MM.1S (cell line): ENCODE results near the gene CUL7.

ENCODE experiments used
- DNase-seq: peaks from one replicate; pipeline ENCODE4 v3.0.0-alpha.2; 2015
- H2AFZ ChIP-seq: fragments of 300-600 bp; sonication (generic); 2 replicates; pipeline ENCODE4 v1.6.0; 2016; ENCODE audit warnings: antibody characterized with exemption, low read length
- H3F3A ChIP-seq: fragments of 300-600 bp; sonication (generic); 2 replicates; pipeline ENCODE4 v1.6.1; 2016; ENCODE audit warnings: mild to moderate bottlenecking, antibody characterized with exemption, low read length, moderate library complexity, mixed read lengths; ENCODE audit not compliant: insufficient read depth
- H3K27ac ChIP-seq: fragments of 300-600 bp; sonication (generic); 2 replicates; pipeline ENCODE4 v1.5.1; 2016; ENCODE audit warnings: mild to moderate bottlenecking, low read length
- H3K27me3 ChIP-seq: fragments of 300-600 bp; sonication (generic); replicated peaks from 2 replicates; pipeline ENCODE4 v1.6.0; 2016; ENCODE audit warnings: low read length; ENCODE audit not compliant: insufficient read depth
- H3K36me3 ChIP-seq: fragments of 300-600 bp; sonication (generic); replicated peaks from 2 replicates; pipeline ENCODE4 v1.6.1; 2016; ENCODE audit warnings: mild to moderate bottlenecking, low read length, mixed read lengths; ENCODE audit not compliant: insufficient read depth
- H3K4me1 ChIP-seq: fragments of 300-600 bp; sonication (generic); 2 replicates; pipeline ENCODE4 v1.6.1; 2016; ENCODE audit warnings: low read length, mixed read lengths
- H3K4me2 ChIP-seq: fragments of 300-600 bp; sonication (generic); 2 replicates; pipeline ENCODE4 v1.6.0; 2016; ENCODE audit warnings: low read depth, low read length
- H3K4me3 ChIP-seq: fragments of 300-600 bp; sonication (generic); 2 replicates; pipeline ENCODE4 v1.5.1; 2016; ENCODE audit warnings: low read length, mixed read lengths
- H3K79me2 ChIP-seq: fragments of 300-600 bp; sonication (generic); 2 replicates; pipeline ENCODE4 v1.6.1; 2016; ENCODE audit warnings: mixed run types, low read length, mixed read lengths
- H3K9ac ChIP-seq: fragments of 300-600 bp; sonication (generic); 2 replicates; pipeline ENCODE4 v1.6.1; 2016; ENCODE audit warnings: low read length, mixed read lengths
- H3K9me2 ChIP-seq: fragments of 300-600 bp; sonication (generic); replicated peaks from 2 replicates; pipeline ENCODE4 v1.6.1; 2016; ENCODE audit warnings: mild to moderate bottlenecking, low read length, mixed read lengths; ENCODE audit not compliant: insufficient read depth
- H3K9me3 ChIP-seq: fragments of 300-600 bp; sonication (generic); replicated peaks from 2 replicates; pipeline ENCODE4 v1.6.1; 2016; ENCODE audit warnings: mild to moderate bottlenecking, low read length, mixed read lengths; ENCODE audit not compliant: insufficient read depth
- H4K20me1 ChIP-seq: fragments of 300-600 bp; sonication (generic); 2 replicates; pipeline ENCODE4 v1.6.1; 2016; ENCODE audit warnings: mild to moderate bottlenecking, low read length, moderate library complexity, mixed read lengths; ENCODE audit not compliant: insufficient read depth
- EZH2 ChIP-seq: fragments of 300-600 bp; sonication (generic); optimal IDR thresholded peaks from 2 replicates; pipeline ENCODE3; 2017; ENCODE audit warnings: low read depth, mild to moderate bottlenecking, antibody characterized with exemption, low read length, mixed read lengths
- EZH2phosphoT487 ChIP-seq: fragments of 300-600 bp; sonication (generic); IDR thresholded peaks from 2 replicates; pipeline ENCODE4 v1.6.1; 2018; ENCODE audit warnings: antibody characterized with exemption, low read length
- TF ChIP-seq, protein P1 (sequence below): fragments of 300-600 bp; sonication (generic); IDR thresholded peaks from 2 replicates; pipeline ENCODE4 v1.5.1; 2016; ENCODE audit warnings: antibody characterized with exemption, low read length, mixed read lengths

Gene CUL7

DNA sequence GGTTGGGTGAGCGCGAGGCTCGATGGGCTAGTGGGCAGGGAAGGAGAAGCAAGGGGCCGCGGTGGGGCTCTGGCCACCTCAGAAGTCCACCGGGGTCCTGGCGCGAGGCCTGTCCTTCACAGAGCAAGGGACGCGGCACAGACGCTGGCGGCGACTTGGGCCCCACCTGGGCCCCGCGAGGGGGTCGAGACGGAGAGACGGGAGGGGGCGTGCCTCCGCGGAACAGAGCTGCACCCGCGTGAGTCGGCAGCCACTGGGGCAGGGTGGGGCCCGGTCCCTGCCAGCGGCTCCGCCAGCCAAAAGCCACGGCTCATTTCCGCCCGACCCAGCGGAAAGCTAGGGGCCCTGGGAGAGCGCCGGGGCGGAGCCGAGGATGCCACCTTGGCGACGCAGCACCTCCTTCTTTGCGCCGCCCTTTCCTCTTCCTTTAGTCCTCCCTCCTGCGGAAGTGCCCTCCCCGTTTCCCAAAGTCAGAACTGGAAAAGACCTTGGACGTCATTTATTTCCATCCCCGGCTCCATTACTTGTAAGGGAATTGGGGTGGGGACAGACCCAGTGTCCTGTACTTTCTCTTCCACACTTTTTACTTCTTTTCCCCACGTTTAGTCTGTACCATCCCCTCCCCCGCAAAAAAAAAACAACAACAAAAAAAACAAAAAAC is at the start of gene CUL7:
CUL7 (minus strand) TSS at position 307 of the 661 bp plus-strand sequence. CDS start 1,063 bp downstream, outside the sequence.
- Histone ChIP-seq H3K4me3 (peak within 1 kb of the TSS; percentile 82), H3K4me1 (peaks cover 19% of the 10 kb centered on the region), H3K27ac (peak within 1 kb of the TSS; percentile 45), H3K36me3 (no peaks in the 10 kb centered on the region), H3K9ac (peak within 1 kb of the TSS; percentile 84), H3K9me3 (no peaks in the 10 kb centered on the region), H3K79me2 (peaks cover 28% of the 10 kb centered on the region), H4K20me1 (no peaks in the 10 kb centered on the region), H3F3A (peaks cover 4% of the 10 kb centered on the region; the same call in 1 of the 2 replicates), H3K27me3 (no peaks in the 10 kb centered on the region), H2AFZ (peak within 1 kb of the TSS; percentile 63), H3K4me2 (peak within 1 kb of the TSS; percentile 85), H3K9me2 (no peaks in the 10 kb centered on the region)
- DNase-seq, result peak; percentile 90
- TF ChIP-seq EZH2phosphoT487 (no peak), EZH2 (no peak)
- TF ChIP-seq, protein P1, sequence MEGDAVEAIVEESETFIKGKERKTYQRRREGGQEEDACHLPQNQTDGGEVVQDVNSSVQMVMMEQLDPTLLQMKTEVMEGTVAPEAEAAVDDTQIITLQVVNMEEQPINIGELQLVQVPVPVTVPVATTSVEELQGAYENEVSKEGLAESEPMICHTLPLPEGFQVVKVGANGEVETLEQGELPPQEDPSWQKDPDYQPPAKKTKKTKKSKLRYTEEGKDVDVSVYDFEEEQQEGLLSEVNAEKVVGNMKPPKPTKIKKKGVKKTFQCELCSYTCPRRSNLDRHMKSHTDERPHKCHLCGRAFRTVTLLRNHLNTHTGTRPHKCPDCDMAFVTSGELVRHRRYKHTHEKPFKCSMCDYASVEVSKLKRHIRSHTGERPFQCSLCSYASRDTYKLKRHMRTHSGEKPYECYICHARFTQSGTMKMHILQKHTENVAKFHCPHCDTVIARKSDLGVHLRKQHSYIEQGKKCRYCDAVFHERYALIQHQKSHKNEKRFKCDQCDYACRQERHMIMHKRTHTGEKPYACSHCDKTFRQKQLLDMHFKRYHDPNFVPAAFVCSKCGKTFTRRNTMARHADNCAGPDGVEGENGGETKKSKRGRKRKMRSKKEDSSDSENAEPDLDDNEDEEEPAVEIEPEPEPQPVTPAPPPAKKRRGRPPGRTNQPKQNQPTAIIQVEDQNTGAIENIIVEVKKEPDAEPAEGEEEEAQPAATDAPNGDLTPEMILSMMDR, result no peak

GRCh38 chr6:43101497-43101896 is 47.8 kb upstream of the CUL7 start:
- no peaks in the 10 kb centered on the region for H3K9me3 ChIP-seq
- no peaks in the 10 kb centered on the region for H3K36me3 ChIP-seq
- H2AFZ ChIP-seq, result no peak overlapping the region
- no peaks in the 10 kb centered on the region for H3K79me2 ChIP-seq
- H3K4me2 ChIP-seq, result no peak overlapping the region
- H3K4me1 ChIP-seq, result no peaks in the 10 kb centered on the region
- no peak overlapping the region for H3K27ac ChIP-seq
- no peak for TF ChIP-seq EZH2
- no peak for TF ChIP-seq EZH2phosphoT487
- TF ChIP-seq, protein P1, result no peak
- H3K9ac ChIP-seq, result no peak overlapping the region
- no peaks in the 10 kb centered on the region for H3F3A ChIP-seq
- no peaks in the 10 kb centered on the region for H3K9me2 ChIP-seq
- H3K4me3 ChIP-seq, result no peak overlapping the region
- H4K20me1 ChIP-seq, result no peaks in the 10 kb centered on the region
- DNase-seq, result no peak
- H3K27me3 ChIP-seq, result no peaks in the 10 kb centered on the region

GRCh38 chr6:43097502-43097901 is 43.9 kb upstream of the CUL7 start:
- no peak overlapping the region for H3K4me2 ChIP-seq
- no peaks in the 10 kb centered on the region for H3K9me3 ChIP-seq
- H3K4me1 ChIP-seq, result no peaks in the 10 kb centered on the region
- no peaks in the 10 kb centered on the region for H3K79me2 ChIP-seq
- no peaks in the 10 kb centered on the region for H3K9me2 ChIP-seq
- H4K20me1 ChIP-seq, result no peaks in the 10 kb centered on the region
- no peak overlapping the region for H3K4me3 ChIP-seq
- H3K36me3 ChIP-seq, result no peaks in the 10 kb centered on the region
- no peaks in the 10 kb centered on the region for H3F3A ChIP-seq
- H3K9ac ChIP-seq, result no peak overlapping the region
- H3K27ac ChIP-seq, result no peak overlapping the region
- TF ChIP-seq EZH2phosphoT487, result no peak
- TF ChIP-seq, protein P1, result no peak
- TF ChIP-seq EZH2, result no peak
- no peak for DNase-seq
- no peaks in the 10 kb centered on the region for H3K27me3 ChIP-seq
- no peak overlapping the region for H2AFZ ChIP-seq
